B cell (primary cell): ENCODE measurements around the gene SNIP1. TPM values are rescaled to one million over a fixed set of nuclear protein-coding genes. Genes with fewer than 3 reads are reported as not detected.
"Not testable (repeated sequence)": the region's sequence is repeated elsewhere in the genome, so short reads cannot be mapped to it uniquely, and the experiment has no call there.

Experiments
- ATAC-seq: fragments of 200-7000 bp; cut with Tn5 transposase; one replicate; pipeline ENCODE4 v1.10.0; 2021; ENCODE audit warnings: low read depth, mild to moderate bottlenecking, moderate number of reproducible peaks, moderate library complexity
- CTCF ChIA-PET: fragments of 350-600 bp; sonication (Branson Sonifier 250); formaldehyde crosslinking; loops from one replicate; lab custom pipeline; 2021; ENCODE audit warnings: antibody characterized with exemption, inconsistent platforms; lab: Charles Lee
- POLR2A ChIA-PET: fragments of 350-600 bp; sonication (Branson Sonifier 250); formaldehyde crosslinking; loops from one replicate; lab custom pipeline; 2021; ENCODE audit warnings: antibody characterized with exemption; lab: Charles Lee
- DNase-seq: peaks from one replicate; pipeline ENCODE4 v3.0.0; 2013
- H2AFZ ChIP-seq: 2 replicates; pipeline ENCODE4 v1.6.1; 2012; ENCODE audit warnings: mild to moderate bottlenecking, low read depth, low read length; ENCODE audit not compliant: insufficient read depth, poor library complexity, severe bottlenecking
- H3K27ac ChIP-seq, 2 donors: 1 replicate in 1 of 2; 2 replicates in 1 of 2; pipeline ENCODE4 v1.5.1; 2012 to 2013; ENCODE audit warnings: low read length in 2 of 2, mild to moderate bottlenecking in 2 of 2, moderate library complexity in 1 of 2
- H3K27me3 ChIP-seq, 4 experiments: fragments of 200-600 bp in 1 of 4; sonication (generic) in 1 of 4; replicated peaks in 1 of 4; 1 replicate in 2 of 4; 2 replicates in 2 of 4; pipeline versions ENCODE4 v1.6.1 to v1.7.0; 2013 to 2016; ENCODE audit warnings: low read length in 3 of 4, mild to moderate bottlenecking in 2 of 4, mixed read lengths in 1 of 4, moderate library complexity in 1 of 4; ENCODE audit not compliant: insufficient read depth in 4 of 4, control insufficient read depth in 3 of 4; ENCODE audit errors: control extremely low read depth in 1 of 4
- H3K36me3 ChIP-seq, 2 experiments: replicated peaks in 1 of 2; 1 replicate in 1 of 2; 2 replicates in 1 of 2; pipeline versions ENCODE4 v1.6.1 to v1.7.1; 2013; ENCODE audit warnings: low read length in 1 of 2; ENCODE audit not compliant: insufficient read depth in 2 of 2, control insufficient read depth in 1 of 2; ENCODE audit errors: control extremely low read depth in 1 of 2, extremely low read depth in 1 of 2
- H3K4me1 ChIP-seq, 2 donors: fragments of 200-600 bp in 1 of 2; sonication (generic) in 1 of 2; 1 replicate in 1 of 2; 2 replicates in 1 of 2; pipeline versions ENCODE4 v1.5.1 to v1.6.1; 2013 to 2017; ENCODE audit warnings: low read length in 2 of 2; ENCODE audit not compliant: control insufficient read depth in 2 of 2, insufficient read depth in 2 of 2
- H3K4me2 ChIP-seq: replicated peaks from 2 replicates; pipeline ENCODE3; 2012; ENCODE audit warnings: mild to moderate bottlenecking, low read depth, low read length; ENCODE audit not compliant: poor library complexity, severe bottlenecking
- H3K4me3 ChIP-seq, 5 experiments: fragments of 200-600 bp in 1 of 5; sonication (generic) in 1 of 5; 1 replicate in 3 of 5; 2 replicates in 2 of 5; pipeline versions ENCODE4 v1.5.1 to v1.7.0; 2011 to 2016; ENCODE audit warnings: low read length in 4 of 5, mild to moderate bottlenecking in 4 of 5, low read depth in 2 of 5, control low read depth in 1 of 5, moderate library complexity in 1 of 5; ENCODE audit not compliant: insufficient read depth in 1 of 5; ENCODE audit errors: control extremely low read depth in 1 of 5, extremely low read depth in 1 of 5
- H3K79me2 ChIP-seq: fragments of 200-600 bp; sonication (generic); one replicate; pipeline ENCODE4 v1.6.0; 2016; ENCODE audit warnings: low read length; ENCODE audit not compliant: control insufficient read depth, insufficient read depth
- H3K9ac ChIP-seq: fragments of 200-600 bp; sonication (generic); 2 replicates; pipeline ENCODE4 v1.6.1; 2017; ENCODE audit warnings: mild to moderate bottlenecking, low read length, moderate library complexity
- H3K9me3 ChIP-seq, 3 donors: one replicate each; pipeline versions ENCODE4 v1.6.1 to v1.7.1; 2013; ENCODE audit warnings: low read length in 2 of 3; ENCODE audit not compliant: control insufficient read depth in 2 of 3, insufficient read depth in 1 of 3; ENCODE audit errors: control extremely low read depth in 1 of 3
- H4K20me1 ChIP-seq: 2 replicates; pipeline ENCODE4 v1.6.0; 2012; ENCODE audit warnings: mild to moderate bottlenecking, low read length; ENCODE audit not compliant: insufficient read depth, control insufficient read depth, poor library complexity, severe bottlenecking
- H3K27ac Mint-ChIP-seq: one replicate; pipeline ENCODE4 v1.8.0; 2021; ENCODE audit warnings: mixed read lengths
- H3K27me3 Mint-ChIP-seq: one replicate; pipeline ENCODE4 v1.8.0; 2021; ENCODE audit warnings: mixed read lengths
- H3K4me1 Mint-ChIP-seq: one replicate; pipeline ENCODE4 v1.8.0; 2021; ENCODE audit warnings: mixed read lengths
- H3K4me3 Mint-ChIP-seq: one replicate; pipeline ENCODE4 v1.8.0; 2021; ENCODE audit warnings: mixed read lengths
- H3K9me3 Mint-ChIP-seq: one replicate; pipeline ENCODE4 v1.8.0; 2022; ENCODE audit warnings: mixed read lengths; ENCODE audit not compliant: insufficient read depth
- CTCF ChIP-seq: fragments of 200-600 bp; IDR thresholded peaks from one replicate; pipeline ENCODE4 v1.8.0; 2022; ENCODE audit warnings: antibody characterized with exemption, mild to moderate bottlenecking
- EZH2 ChIP-seq: IDR thresholded peaks from 2 replicates; pipeline ENCODE4 v1.6.1; 2012; ENCODE audit warnings: borderline replicate concordance, low read depth, mild to moderate bottlenecking, moderate library complexity, low read length; ENCODE audit not compliant: insufficient read depth, poor library complexity, severe bottlenecking
- WGBS: methylation state at CpG from one replicate; pipeline ENCODE4 v1.1.5; 2013; ENCODE audit warnings: missing lambda C conversion rate; ENCODE audit not compliant: insufficient coverage; 5-methylcytosine and 5-hydroxymethylcytosine counted together
- intact Hi-C: fragments of 100-400 bp; cut with micrococcal nuclease; formaldehyde crosslinking; loops from one replicate; pipeline ENCODE4 v1.10.0; 2022
- polyA plus RNA-seq: library from polyadenylated mRNA; depleted of rRNA; stranded (reverse); fragments of >200 nt; gene quantifications from 2 replicates; pipeline ENCODE4 v1.2.3, GENCODE V29; 2012
- total RNA-seq, 2 donors: library from RNA; stranded (reverse); fragments of 120-200 nt in 1 of 2; gene quantifications; 1 replicate in 1 of 2; 2 replicates in 1 of 2; pipeline versions ENCODE4 v1.2.3 to v1.2.4, GENCODE V29; 2013 to 2022

SNIP1 gene
- total and polyA plus RNA-seq, 2 donors (not counting 1 experiment from before 2014, with no cell fraction given), result 6.0 to 45.0 TPM

- Histone ChIP-seq H3K9me3 (no peaks in the 10 kb centered on the region), H3K27me3 (no peaks in the 10 kb centered on the region), H3K36me3 (no peaks in the 10 kb centered on the region), H4K20me1 (no peaks in the 10 kb centered on the region), H3K79me2 (no peaks in the 10 kb centered on the region), H3K4me1 (peaks cover 5 to 11% of the 10 kb centered on the region in 2 donors), H3K9ac (peak overlapping the region; percentile 29), H2AFZ (peak overlapping the region; percentile 36), H3K4me2 (peak overlapping the region; percentile 5), H3K27ac (no peak overlapping the region), H3K4me3 (peak overlapping the region in 3 of 5 experiments; percentile 11 to 43 (median 14))
- intact Hi-C loops, result no loop called here
- H3K4me1 Mint-ChIP-seq, result peaks cover 21% of the 10 kb centered on the region
- CTCF ChIA-PET, result no interaction called here
- H3K27ac Mint-ChIP-seq, result peak overlapping the region; percentile 32
- H3K4me3 Mint-ChIP-seq, result peak overlapping the region; percentile 85
- POLR2A ChIA-PET, result no interaction called here
- DNase-seq, result peak; percentile 21
- H3K9me3 Mint-ChIP-seq, result peaks cover 3% of the 10 kb centered on the region
- TF ChIP-seq EZH2, result no peak
- TF ChIP-seq CTCF, result no peak
- ATAC-seq, result no peak
- H3K27me3 Mint-ChIP-seq, result peaks cover 5% of the 10 kb centered on the region
Measured at GRCh38 chr1:37519613-37520012, 34.5 kb downstream of the SNIP1 start.

- CTCF ChIA-PET, ATAC-seq, H3K36me3 ChIP-seq, POLR2A ChIA-PET, H3K27me3 ChIP-seq, H3K27ac ChIP-seq, intact Hi-C loops, H3K4me2 ChIP-seq, H3K9me3 Mint-ChIP-seq, H3K79me2 ChIP-seq, H4K20me1 ChIP-seq, H3K27me3 Mint-ChIP-seq, H3K9me3 ChIP-seq: not testable (repeated sequence)
- Mint-ChIP-seq H3K4me3 (peak overlapping the region; percentile 85), H3K4me1 (peaks cover 22% of the 10 kb centered on the region), H3K27ac (peak overlapping the region; percentile 44)
- Histone ChIP-seq H3K4me1 (peaks cover 5 to 12% of the 10 kb centered on the region in 2 donors), H3K9ac (peak overlapping the region; percentile 29), H3K4me3 (peak overlapping the region in 2 of 5 experiments; percentile 11 to 43), H2AFZ (peak overlapping the region; percentile 36)
- DNase-seq, result peak; percentile 23
- WGBS, result 86% methylated on average over 15 of the region's 15 CpGs
Measured at GRCh38 chr1:37518929-37519328, 35.2 kb downstream of the SNIP1 start.

- POLR2A ChIA-PET, H3K27ac Mint-ChIP-seq, H3K9me3 Mint-ChIP-seq, DNase-seq, H3K27me3 ChIP-seq, CTCF ChIA-PET, H3K9me3 ChIP-seq, H3K27ac ChIP-seq, ATAC-seq, H3K4me3 ChIP-seq, H4K20me1 ChIP-seq, H3K9ac ChIP-seq, H2AFZ ChIP-seq, H3K36me3 ChIP-seq, intact Hi-C loops, H3K27me3 Mint-ChIP-seq, H3K4me2 ChIP-seq, H3K4me3 Mint-ChIP-seq: not testable (repeated sequence)
- H3K4me1 ChIP-seq, result peaks cover 12 to 19% of the 10 kb centered on the region in 2 donors
- 98% methylated on average over 16 of the region's 31 CpGs for WGBS
- peaks cover 12% of the 10 kb centered on the region for H3K79me2 ChIP-seq
- H3K4me1 Mint-ChIP-seq, result peaks cover 29% of the 10 kb centered on the region
Measured at GRCh38 chr1:37518241-37518640, 35.9 kb downstream of the SNIP1 start.
